H9 (cell line): ENCODE measurements around the gene CDC45. TPM values are rescaled to one million over a fixed set of nuclear protein-coding genes. Genes with fewer than 3 reads are reported as not detected.

Source experiments
- DNase-seq: peaks from one replicate; pipeline ENCODE4 v3.0.0-alpha.2; 2017
- H2AFZ ChIP-seq: one replicate; pipeline ENCODE4 v1.6.1; 2013; ENCODE audit warnings: mild to moderate bottlenecking, low read length, control low read depth, moderate library complexity
- H2AK5ac ChIP-seq: 2 replicates; pipeline ENCODE4 v1.6.1; 2013; ENCODE audit warnings: low read length, control low read depth, mixed read lengths; ENCODE audit not compliant: insufficient read length
- H2BK120ac ChIP-seq: one replicate; pipeline ENCODE4 v1.6.1; 2013; ENCODE audit warnings: low read depth, mild to moderate bottlenecking, low read length, control low read depth, inconsistent platforms; ENCODE audit not compliant: poor library complexity, severe bottlenecking
- H2BK12ac ChIP-seq: 2 replicates; pipeline ENCODE4 v1.6.1; 2013; ENCODE audit warnings: low read length, control low read depth, mixed read lengths, low read depth; ENCODE audit not compliant: insufficient read length
- H2BK15ac ChIP-seq: 2 replicates; pipeline ENCODE4 v1.6.1; 2013; ENCODE audit warnings: low read depth, low read length, control low read depth
- H2BK20ac ChIP-seq: one replicate; pipeline ENCODE4 v1.6.1; 2013; ENCODE audit warnings: low read depth, mild to moderate bottlenecking, low read length, control low read depth, inconsistent platforms; ENCODE audit not compliant: poor library complexity, severe bottlenecking
- H2BK5ac ChIP-seq: 2 replicates; pipeline ENCODE4 v1.6.1; 2013; ENCODE audit warnings: low read length, control low read depth, mixed read lengths; ENCODE audit not compliant: insufficient read length
- H3K14ac ChIP-seq: 2 replicates; pipeline ENCODE4 v1.6.1; 2013; ENCODE audit warnings: low read length, control low read depth; ENCODE audit not compliant: insufficient read depth
- H3K18ac ChIP-seq: 2 replicates; pipeline ENCODE4 v1.6.1; 2013; ENCODE audit warnings: low read depth, mild to moderate bottlenecking, mixed read lengths, low read length, control low read depth; ENCODE audit not compliant: insufficient read length
- H3K23ac ChIP-seq: 2 replicates; pipeline ENCODE4 v1.6.1; 2013; ENCODE audit warnings: low read length, control low read depth, mixed read lengths, low read depth; ENCODE audit not compliant: insufficient read length
- H3K23me2 ChIP-seq: 2 replicates; pipeline ENCODE4 v1.6.1; 2013; ENCODE audit warnings: low read depth, mild to moderate bottlenecking, mixed read lengths, low read length, control low read depth; ENCODE audit not compliant: insufficient read length, poor library complexity, severe bottlenecking
- H3K27ac ChIP-seq: 2 replicates; pipeline ENCODE4 v1.5.1; 2013; ENCODE audit warnings: low read length, control low read depth, mixed read lengths, low read depth; ENCODE audit not compliant: insufficient read length
- H3K27me3 ChIP-seq: 2 replicates; pipeline ENCODE4 v1.6.1; 2013; ENCODE audit warnings: low read length, control low read depth, inconsistent platforms; ENCODE audit not compliant: insufficient read depth
- H3K4ac ChIP-seq: 2 replicates; pipeline ENCODE4 v1.6.1; 2013; ENCODE audit warnings: low read depth, mild to moderate bottlenecking, control low read depth, inconsistent platforms, low read length, moderate library complexity
- H3K4me1 ChIP-seq: 2 replicates; pipeline ENCODE4 v1.6.1; 2013; ENCODE audit warnings: low read length, control low read depth, inconsistent platforms; ENCODE audit not compliant: insufficient read depth
- H3K4me2 ChIP-seq: 2 replicates; pipeline ENCODE4 v1.6.1; 2013; ENCODE audit warnings: low read length, control low read depth, mixed read lengths; ENCODE audit not compliant: insufficient read length, insufficient read depth
- H3K56ac ChIP-seq: 2 replicates; pipeline ENCODE4 v1.6.1; 2013; ENCODE audit warnings: low read depth, mild to moderate bottlenecking, mixed read lengths, low read length, control low read depth; ENCODE audit not compliant: insufficient read length
- H3K79me1 ChIP-seq: 2 replicates; pipeline ENCODE4 v1.6.1; 2013; ENCODE audit warnings: low read depth, mild to moderate bottlenecking, moderate library complexity, low read length, control low read depth, inconsistent platforms; ENCODE audit not compliant: insufficient read depth, poor library complexity, severe bottlenecking
- H3K79me2 ChIP-seq: 2 replicates; pipeline ENCODE4 v1.6.1; 2013; ENCODE audit warnings: low read length, control low read depth, inconsistent platforms; ENCODE audit not compliant: insufficient read depth
- H3K9ac ChIP-seq: 2 replicates; pipeline ENCODE4 v1.6.1; 2013; ENCODE audit warnings: low read length, control low read depth, mixed read lengths; ENCODE audit not compliant: insufficient read length; ENCODE audit errors: extremely low read depth
- H3K9me3 ChIP-seq: one replicate; pipeline ENCODE4 v1.6.1; 2013; ENCODE audit warnings: low read depth, low read length, inconsistent platforms; ENCODE audit not compliant: control insufficient read depth
- H3T11ph ChIP-seq: one replicate; pipeline ENCODE4 v1.6.1; 2013; ENCODE audit warnings: mild to moderate bottlenecking, low read length, control low read depth, inconsistent platforms
- H4K20me1 ChIP-seq: one replicate; pipeline ENCODE4 v1.6.1; 2013; ENCODE audit not compliant: control insufficient read depth, insufficient read length, insufficient read depth
- H4K5ac ChIP-seq: 2 replicates; pipeline ENCODE4 v1.6.1; 2013; ENCODE audit warnings: low read depth, mild to moderate bottlenecking, mixed read lengths, low read length, control low read depth; ENCODE audit not compliant: insufficient read length
- H4K8ac ChIP-seq: replicated peaks from 2 replicates; pipeline ENCODE4 v1.6.1; 2013; ENCODE audit warnings: low read length, control low read depth, mixed read lengths, low read depth; ENCODE audit not compliant: insufficient read length
- H4K91ac ChIP-seq: 2 replicates; pipeline ENCODE4 v1.6.1; 2013; ENCODE audit warnings: low read depth, mild to moderate bottlenecking, moderate library complexity, mixed read lengths, low read length, control low read depth; ENCODE audit not compliant: insufficient read length
- H3K27ac Mint-ChIP-seq, 3 experiments: 2 replicates in 2 of 3; 3 replicates in 1 of 3; pipeline ENCODE4 v1.8.0; 2020 to 2021; ENCODE audit warnings: mixed read lengths in 3 of 3, mild to moderate bottlenecking in 1 of 3, moderate library complexity in 1 of 3
- H3K27me3 Mint-ChIP-seq: 2 replicates; pipeline ENCODE4 v1.8.0; 2021; ENCODE audit warnings: low read depth, mild to moderate bottlenecking, moderate library complexity, mixed read lengths
- H3K36me3 Mint-ChIP-seq, 3 experiments: 2 replicates in 2 of 3; 3 replicates in 1 of 3; pipeline ENCODE4 v1.8.0; 2020 to 2021; ENCODE audit warnings: low read depth in 3 of 3, mixed read lengths in 3 of 3; ENCODE audit not compliant: insufficient read depth in 1 of 3
- H3K4me1 Mint-ChIP-seq, 2 experiments: 2 replicates each; pipeline ENCODE4 v1.8.0; 2020; ENCODE audit warnings: mixed read lengths in 2 of 2
- H3K4me3 Mint-ChIP-seq, 2 experiments: 2 replicates in 1 of 2; 3 replicates in 1 of 2; pipeline ENCODE4 v1.8.0; 2020 to 2021; ENCODE audit warnings: mild to moderate bottlenecking in 2 of 2, mixed read lengths in 2 of 2, moderate library complexity in 1 of 2
- H3K9me3 Mint-ChIP-seq, 2 experiments: 2 replicates in 1 of 2; 3 replicates in 1 of 2; pipeline ENCODE4 v1.8.0; 2020; ENCODE audit warnings: mild to moderate bottlenecking in 2 of 2, mixed read lengths in 2 of 2, moderate library complexity in 1 of 2
- WGBS: extraction: QIAGEN DNeasy Blood & Tissue Kit; methylation state at CpG from one replicate; pipeline ENCODE4 v1.1.7; 2013; ENCODE audit warnings: missing lambda C conversion rate, low lambda C conversion rate, mixed read lengths; ENCODE audit not compliant: insufficient read length; ENCODE audit errors: extremely low coverage; 5-methylcytosine and 5-hydroxymethylcytosine counted together
- total RNA-seq: library from RNA; stranded (reverse); gene quantifications from 2 replicates; pipeline ENCODE4 v1.2.1, GENCODE V29; 2021
- TF ChIP-seq, protein P1 (sequence below): fragments of 200-600 bp; sonication (generic); conservative IDR thresholded peaks from 3 replicates; pipeline ENCODE4 v1.8.0; 2021; ENCODE audit warnings: antibody characterized with exemption, mild to moderate bottlenecking

Gene CDC45
- total RNA-seq, 1 experiment from 2014 or later: 35.7 TPM

- Histone ChIP-seq H2BK20ac (no peak overlapping the region), H3K4ac (no peak overlapping the region), H3K23ac (no peak overlapping the region), H3K4me1 (no peaks in the 10 kb centered on the region), H3K56ac (no peak overlapping the region), H3K27me3 (no peaks in the 10 kb centered on the region), H3K14ac (no peak overlapping the region), H2AFZ (no peak overlapping the region), H4K20me1 (no peaks in the 10 kb centered on the region), H3K4me2 (no peak overlapping the region), H4K91ac (no peak overlapping the region), H2BK120ac (no peak overlapping the region), H4K8ac (no peak overlapping the region), H3K18ac (no peak overlapping the region), H2BK5ac (no peak overlapping the region), H3K9ac (no peak overlapping the region), H3T11ph (no peak overlapping the region), H2BK12ac (no peak overlapping the region), H4K5ac (no peak overlapping the region), H2BK15ac (no peak overlapping the region), H3K27ac (no peak overlapping the region), H3K79me1 (no peaks in the 10 kb centered on the region), H3K79me2 (no peaks in the 10 kb centered on the region), H3K9me3 (no peaks in the 10 kb centered on the region), H3K23me2 (no peaks in the 10 kb centered on the region), H2AK5ac (no peak overlapping the region)
- Mint-ChIP-seq H3K27ac (no peak overlapping the region), H3K4me1 (peaks cover 2 to 6% of the 10 kb centered on the region in 2 experiments; a peak in 2 of 4 replicates), H3K27me3 (no peaks in the 10 kb centered on the region; the same call in 1 of the 2 replicates), H3K36me3 (peaks cover 16 to 73% (median 32%) of the 10 kb centered on the region in 3 experiments; a peak in 6 of 7 replicates), H3K4me3 (no peak overlapping the region), H3K9me3 (no peaks in the 10 kb centered on the region)
- TF ChIP-seq, protein P1, sequence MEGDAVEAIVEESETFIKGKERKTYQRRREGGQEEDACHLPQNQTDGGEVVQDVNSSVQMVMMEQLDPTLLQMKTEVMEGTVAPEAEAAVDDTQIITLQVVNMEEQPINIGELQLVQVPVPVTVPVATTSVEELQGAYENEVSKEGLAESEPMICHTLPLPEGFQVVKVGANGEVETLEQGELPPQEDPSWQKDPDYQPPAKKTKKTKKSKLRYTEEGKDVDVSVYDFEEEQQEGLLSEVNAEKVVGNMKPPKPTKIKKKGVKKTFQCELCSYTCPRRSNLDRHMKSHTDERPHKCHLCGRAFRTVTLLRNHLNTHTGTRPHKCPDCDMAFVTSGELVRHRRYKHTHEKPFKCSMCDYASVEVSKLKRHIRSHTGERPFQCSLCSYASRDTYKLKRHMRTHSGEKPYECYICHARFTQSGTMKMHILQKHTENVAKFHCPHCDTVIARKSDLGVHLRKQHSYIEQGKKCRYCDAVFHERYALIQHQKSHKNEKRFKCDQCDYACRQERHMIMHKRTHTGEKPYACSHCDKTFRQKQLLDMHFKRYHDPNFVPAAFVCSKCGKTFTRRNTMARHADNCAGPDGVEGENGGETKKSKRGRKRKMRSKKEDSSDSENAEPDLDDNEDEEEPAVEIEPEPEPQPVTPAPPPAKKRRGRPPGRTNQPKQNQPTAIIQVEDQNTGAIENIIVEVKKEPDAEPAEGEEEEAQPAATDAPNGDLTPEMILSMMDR: no peak
- WGBS: no CpG with 5 or more reads among the region's 1 CpG
- DNase-seq: no peak
These were observed 18.2 kb upstream of the CDC45 start for GRCh38 chr22:19461506-19461905.
